ENCODE results near the gene RNF141.

- TF ChIP-seq, protein P1, sequence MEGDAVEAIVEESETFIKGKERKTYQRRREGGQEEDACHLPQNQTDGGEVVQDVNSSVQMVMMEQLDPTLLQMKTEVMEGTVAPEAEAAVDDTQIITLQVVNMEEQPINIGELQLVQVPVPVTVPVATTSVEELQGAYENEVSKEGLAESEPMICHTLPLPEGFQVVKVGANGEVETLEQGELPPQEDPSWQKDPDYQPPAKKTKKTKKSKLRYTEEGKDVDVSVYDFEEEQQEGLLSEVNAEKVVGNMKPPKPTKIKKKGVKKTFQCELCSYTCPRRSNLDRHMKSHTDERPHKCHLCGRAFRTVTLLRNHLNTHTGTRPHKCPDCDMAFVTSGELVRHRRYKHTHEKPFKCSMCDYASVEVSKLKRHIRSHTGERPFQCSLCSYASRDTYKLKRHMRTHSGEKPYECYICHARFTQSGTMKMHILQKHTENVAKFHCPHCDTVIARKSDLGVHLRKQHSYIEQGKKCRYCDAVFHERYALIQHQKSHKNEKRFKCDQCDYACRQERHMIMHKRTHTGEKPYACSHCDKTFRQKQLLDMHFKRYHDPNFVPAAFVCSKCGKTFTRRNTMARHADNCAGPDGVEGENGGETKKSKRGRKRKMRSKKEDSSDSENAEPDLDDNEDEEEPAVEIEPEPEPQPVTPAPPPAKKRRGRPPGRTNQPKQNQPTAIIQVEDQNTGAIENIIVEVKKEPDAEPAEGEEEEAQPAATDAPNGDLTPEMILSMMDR (IDR thresholded peaks at IDR 0.05; ENCODE audit: poor library complexity, severe bottlenecking) = no peak
- no peak for TF ChIP-seq TAF1 (IDR thresholded peaks at IDR 0.05; ENCODE audit: low read depth)
- no peak for TF ChIP-seq EZH2 (IDR thresholded peaks at IDR 0.05; ENCODE audit: borderline replicate concordance, insufficient read depth, low read length, poor library complexity, severe bottlenecking)
- TF ChIP-seq REST (IDR thresholded peaks at IDR 0.05; ENCODE audit: borderline replicate concordance) = no peak
- TF ChIP-seq EP300 (conservative IDR thresholded peaks at IDR 0.05; ENCODE audit: poor library complexity, severe bottlenecking) = no peak
- TF ChIP-seq SMC3 (conservative IDR thresholded peaks at IDR 0.05; ENCODE audit: poor library complexity) = no peak
- TF ChIP-seq RAD21 (conservative IDR thresholded peaks at IDR 0.05) = no peak
Measured at GRCh38 chr11:10488934-10489691, 51.9 kb downstream of the RNF141 start.

Measured in neural cell (in vitro differentiated cells).